NCI-H345 treated with DMSO at 0.1 percent for 48 hours (cell line): ENCODE data around the gene GDPD3.

Source experiments
- DNase-seq: peaks from one replicate; lab custom pipeline; 2025; ENCODE audit not compliant: unreplicated experiment; lab: John Stamatoyannopoulos, UW

The GDPD3 gene

GRCh38 chr16:30096105-30096861, 17.1 kb downstream of the GDPD3 start, which contains the start of gene YPEL3:
TSS of gene YPEL3 (minus strand) at chr16:30096213. CDS start at chr16:30095482, 731 bp downstream.
- peak; percentile 70 for DNase-seq

GRCh38 chr16:30095166-30096078, 17.9 kb downstream of the GDPD3 start:
- no peak for DNase-seq

- DNase-seq, result no peak
Measured at GRCh38 chr16:30094541-30095165, 18.7 kb downstream of the GDPD3 start.

GRCh38 chr16:30092373-30093010, 20.8 kb downstream of the GDPD3 start:
- peak; percentile 18 for DNase-seq

GRCh38 chr16:30091474-30092372, 21.6 kb downstream of the GDPD3 start, which contains the start of gene TBX6:
TSS of gene TBX6 (minus strand) at chr16:30091924. CDS start at chr16:30091193, 731 bp downstream.
- peak; percentile 90 for DNase-seq

- DNase-seq, result no peak
Measured at GRCh38 chr16:30090610-30091331, 22.6 kb downstream of the GDPD3 start.

GRCh38 chr16:30088832-30089624, 24.3 kb downstream of the GDPD3 start:
- DNase-seq, result no peak

- no peak for DNase-seq
Measured at GRCh38 chr16:30088237-30088831, 25.0 kb downstream of the GDPD3 start.

- DNase-seq, result no peak
Measured at GRCh38 chr16:30087181-30087898, 26.0 kb downstream of the GDPD3 start.

- DNase-seq, result no peak
Measured at GRCh38 chr16:30086291-30087140, 26.8 kb downstream of the GDPD3 start.

GRCh38 chr16:30085820-30086219, 27.5 kb downstream of the GDPD3 start:
- DNase-seq, result no peak

- no peak for DNase-seq
Measured at GRCh38 chr16:30085247-30085646, 28.1 kb downstream of the GDPD3 start.

- no peak for DNase-seq
Measured at GRCh38 chr16:30084816-30085159, 28.5 kb downstream of the GDPD3 start.

- no peak for DNase-seq
Measured at GRCh38 chr16:30084096-30084815, 29.1 kb downstream of the GDPD3 start.

- DNase-seq, result no peak
Measured at GRCh38 chr16:30083216-30084055, 29.9 kb downstream of the GDPD3 start.
